ENCODE data around the gene GPR87. TPM values are rescaled to one million over a fixed set of nuclear protein-coding genes. Genes with fewer than 3 reads are reported as not detected.

Gene GPR87, protein sequence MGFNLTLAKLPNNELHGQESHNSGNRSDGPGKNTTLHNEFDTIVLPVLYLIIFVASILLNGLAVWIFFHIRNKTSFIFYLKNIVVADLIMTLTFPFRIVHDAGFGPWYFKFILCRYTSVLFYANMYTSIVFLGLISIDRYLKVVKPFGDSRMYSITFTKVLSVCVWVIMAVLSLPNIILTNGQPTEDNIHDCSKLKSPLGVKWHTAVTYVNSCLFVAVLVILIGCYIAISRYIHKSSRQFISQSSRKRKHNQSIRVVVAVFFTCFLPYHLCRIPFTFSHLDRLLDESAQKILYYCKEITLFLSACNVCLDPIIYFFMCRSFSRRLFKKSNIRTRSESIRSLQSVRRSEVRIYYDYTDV
- total RNA-seq, result 1 to 10 TPM in 1 of 2 donors, under 1 TPM in 1; 0.70 to 2.2 TPM

DNA sequence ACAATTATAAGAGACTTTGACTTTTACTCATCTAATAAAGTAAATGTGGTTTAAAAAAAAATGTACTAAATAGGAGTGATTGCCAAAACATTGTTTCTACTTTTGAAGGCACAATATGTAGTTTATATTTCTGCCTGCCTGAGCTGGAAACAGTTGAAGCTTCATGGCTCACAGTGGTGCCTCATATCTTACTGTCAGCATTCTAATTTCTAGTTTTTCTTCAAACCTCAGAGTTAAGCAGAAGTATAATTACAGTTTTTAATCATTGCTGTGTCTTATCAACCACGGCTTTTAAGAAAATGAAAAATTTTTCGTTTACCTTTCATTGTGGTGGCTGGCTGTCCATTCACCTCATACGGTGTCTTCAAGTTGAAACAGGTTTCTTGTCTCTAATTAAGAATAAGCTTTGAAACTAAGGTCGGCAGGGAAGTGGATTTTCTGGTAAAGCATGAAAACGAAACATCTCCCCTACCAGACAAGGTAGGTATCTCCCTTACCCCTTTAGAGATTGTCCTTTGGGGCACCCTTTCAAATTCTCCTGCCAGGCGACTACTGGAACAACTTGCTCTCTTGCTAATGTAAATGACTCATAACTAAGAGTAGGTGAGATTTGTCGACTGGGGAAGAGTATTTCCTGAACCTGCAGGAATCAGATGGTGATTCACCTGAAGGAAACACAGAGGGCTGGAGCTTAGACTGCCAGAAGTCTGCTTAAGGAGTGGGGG lies at the start of gene GPR87:
GPR87 (minus strand) TSS at position 554 of the 725 bp plus-strand sequence. CDS start 16,720 bp downstream, outside the sequence.
- peak within 1 kb of the TSS; percentile 60 to 88 for H3K4me3 Mint-ChIP-seq
- no peaks in the 10 kb centered on the region for H3K36me3 Mint-ChIP-seq (ENCODE audit: insufficient read depth in 2 of 2)
- H3K9me3 Mint-ChIP-seq, result no peaks in the 10 kb centered on the region
- ATAC-seq (replicated peaks in 1 of 2), result peak; percentile 82 to 85
- H3K27ac Mint-ChIP-seq, result peak within 1 kb of the TSS; percentile 97
- H3K4me1 Mint-ChIP-seq (ENCODE audit: low read depth), result peaks cover 48% of the 10 kb centered on the region
- peaks cover 6% of the 10 kb centered on the region for H3K27me3 Mint-ChIP-seq (ENCODE audit: low read depth)
- peak; percentile 50 to 56 for DNase-seq

DNA sequence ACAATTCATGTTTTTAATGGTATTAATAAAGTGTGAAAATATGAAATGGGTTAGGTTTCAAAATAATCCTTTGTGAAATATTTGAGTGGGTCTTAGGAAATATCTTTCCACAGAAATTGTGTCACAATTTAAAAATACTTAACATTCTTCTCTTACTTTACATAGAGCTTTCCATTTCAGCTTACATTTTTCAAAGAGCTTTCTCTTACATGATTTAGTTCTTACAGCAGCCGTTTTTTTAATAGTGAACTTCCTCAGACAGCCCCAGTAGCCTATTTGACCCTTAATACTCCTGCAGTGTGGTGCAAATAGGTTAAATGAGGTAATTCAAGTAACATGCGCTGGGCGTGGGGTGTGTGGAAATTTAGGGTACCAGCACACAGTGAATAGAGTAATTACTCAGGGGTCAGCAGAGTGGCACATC lies 46.1 kb upstream of the GPR87 start:
- Mint-ChIP-seq H3K4me1 (ENCODE audit: low read depth) (no peaks in the 10 kb centered on the region), H3K4me3 (no peak overlapping the region), H3K27me3 (ENCODE audit: low read depth) (no peaks in the 10 kb centered on the region), H3K36me3 (ENCODE audit: insufficient read depth in 2 of 2) (no peaks in the 10 kb centered on the region), H3K27ac (no peak overlapping the region), H3K9me3 (no peaks in the 10 kb centered on the region)
- DNase-seq (no peak), ATAC-seq (replicated peaks in 1 of 2) (no peak)

DNA sequence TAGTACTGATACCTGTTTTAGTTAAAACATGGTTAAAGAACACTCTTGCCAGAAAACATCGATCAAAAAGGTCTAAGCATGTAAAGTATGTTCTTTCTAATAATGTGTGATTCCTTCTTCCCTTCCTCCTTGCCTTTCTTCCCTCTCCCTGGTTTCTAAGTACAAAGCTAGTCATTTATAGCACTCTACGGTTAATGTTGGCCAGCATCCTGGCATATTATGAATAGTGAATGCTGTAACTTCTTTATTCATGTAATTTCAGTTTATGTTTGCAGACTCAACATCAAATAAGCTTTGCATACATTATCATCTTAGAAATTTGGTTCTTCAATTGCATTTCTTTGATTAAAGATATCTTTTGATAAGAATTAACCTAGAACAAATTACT lies 40.8 kb upstream of the GPR87 start:
- no peak overlapping the region for H3K27ac Mint-ChIP-seq
- H3K4me1 Mint-ChIP-seq (ENCODE audit: low read depth), result no peaks in the 10 kb centered on the region
- H3K4me3 Mint-ChIP-seq, result no peak overlapping the region
- no peaks in the 10 kb centered on the region for H3K36me3 Mint-ChIP-seq (ENCODE audit: insufficient read depth in 2 of 2)
- H3K27me3 Mint-ChIP-seq (ENCODE audit: low read depth), result no peaks in the 10 kb centered on the region
- ATAC-seq (replicated peaks in 1 of 2), result no peak
- no peak for DNase-seq
- H3K9me3 Mint-ChIP-seq, result no peaks in the 10 kb centered on the region

DNA sequence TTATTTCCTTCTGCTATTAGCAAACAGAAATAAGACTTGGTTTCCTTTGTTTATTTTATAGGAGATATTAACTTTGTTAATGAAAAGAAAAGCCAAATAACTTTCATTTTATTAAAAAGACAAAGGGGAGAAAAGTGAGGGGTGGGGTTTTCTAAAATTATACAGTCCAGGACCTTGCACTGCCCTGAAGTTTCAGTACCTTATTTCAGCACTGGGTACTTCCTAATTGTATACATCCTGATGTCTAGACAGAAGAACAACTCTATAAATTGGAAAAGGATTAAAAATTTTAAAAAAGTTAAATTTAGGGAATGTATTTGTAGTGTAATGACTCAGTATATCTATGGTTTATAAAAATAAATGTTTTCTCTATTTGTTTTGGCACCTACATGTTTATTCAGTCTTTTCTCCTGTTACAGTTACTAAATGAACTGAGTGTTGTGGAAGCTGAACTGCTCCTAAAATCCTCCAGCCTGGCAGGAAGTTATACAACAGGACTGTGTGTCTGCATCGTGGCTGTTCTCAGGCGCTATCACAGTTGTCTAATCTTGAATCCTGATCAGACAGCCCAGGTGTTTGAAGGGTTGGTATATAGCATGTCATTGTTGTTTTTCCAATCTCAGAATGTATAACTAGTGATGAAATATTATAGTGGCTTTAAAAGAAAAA lies 40.3 kb upstream of the GPR87 start:
- Mint-ChIP-seq H3K4me1 (ENCODE audit: low read depth) (peaks cover 4% of the 10 kb centered on the region), H3K36me3 (ENCODE audit: insufficient read depth in 2 of 2) (no peaks in the 10 kb centered on the region)

DNA sequence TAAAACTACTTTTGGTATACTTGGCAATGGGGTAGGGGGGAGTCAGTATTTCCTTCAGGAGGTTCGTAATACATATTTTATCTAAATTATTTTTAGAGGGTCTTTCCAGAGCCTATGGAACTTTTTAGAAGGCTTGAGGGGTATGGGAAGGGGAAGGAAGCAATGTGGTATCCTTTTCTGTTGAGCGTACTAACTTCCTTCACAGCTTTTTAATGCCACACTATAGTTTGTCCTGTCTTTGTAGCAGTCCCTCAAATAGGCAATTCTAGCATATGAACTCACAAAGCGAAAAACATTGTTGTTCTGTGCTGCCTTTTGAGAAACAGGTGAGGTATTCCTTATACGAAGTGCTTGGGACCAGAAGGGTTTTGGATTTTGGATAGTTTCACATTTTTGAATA lies 35.0 kb upstream of the GPR87 start:
- ATAC-seq (replicated peaks in 1 of 2) (no peak), DNase-seq (no peak)
- H3K27me3 Mint-ChIP-seq (ENCODE audit: low read depth), result peaks cover 19% of the 10 kb centered on the region
- no peaks in the 10 kb centered on the region for H3K9me3 Mint-ChIP-seq
- H3K4me1 Mint-ChIP-seq (ENCODE audit: low read depth), result peaks cover 20% of the 10 kb centered on the region
- peak overlapping the region; percentile 13 for H3K27ac Mint-ChIP-seq
- H3K4me3 Mint-ChIP-seq, result peak overlapping the region in 1 of 2 donors; percentile 61
- no peaks in the 10 kb centered on the region for H3K36me3 Mint-ChIP-seq (ENCODE audit: insufficient read depth in 2 of 2)

More for the DNA sequence above, 40.3 kb upstream of the GPR87 start:
- Mint-ChIP-seq H3K9me3 (no peaks in the 10 kb centered on the region), H3K4me3 (no peak overlapping the region), H3K27me3 (ENCODE audit: low read depth) (no peaks in the 10 kb centered on the region), H3K27ac (no peak overlapping the region)
- DNase-seq, result no peak
- ATAC-seq (replicated peaks in 1 of 2), result no peak

DNA sequence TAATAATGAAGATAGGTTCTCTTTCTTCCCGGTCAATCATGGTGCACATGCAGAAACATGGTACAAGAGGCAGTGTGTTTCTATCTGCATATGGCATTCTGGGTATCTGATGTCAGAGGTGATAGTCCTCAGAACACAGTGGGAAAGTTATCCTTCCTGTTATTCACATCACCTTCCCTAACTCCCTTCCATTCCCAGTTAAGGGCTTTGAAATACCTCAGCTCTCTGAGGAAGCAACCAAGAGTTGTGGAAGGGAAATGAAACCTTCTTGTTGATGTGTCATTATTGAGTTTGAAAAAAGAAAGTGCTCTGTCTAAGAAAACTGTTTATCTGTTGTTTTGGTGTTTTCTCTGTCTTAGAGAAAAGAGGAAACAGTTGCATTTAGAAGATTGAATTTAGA lies 34.6 kb upstream of the GPR87 start:
- DNase-seq, result no peak
- peak overlapping the region in 1 of 2 donors; percentile 54 for H3K4me3 Mint-ChIP-seq
- H3K27me3 Mint-ChIP-seq (ENCODE audit: low read depth), result peaks cover 23% of the 10 kb centered on the region
- no peaks in the 10 kb centered on the region for H3K36me3 Mint-ChIP-seq (ENCODE audit: insufficient read depth in 2 of 2)
- no peak for ATAC-seq (replicated peaks in 1 of 2)
- peaks cover 20% of the 10 kb centered on the region for H3K4me1 Mint-ChIP-seq (ENCODE audit: low read depth)
- H3K27ac Mint-ChIP-seq, result peak overlapping the region; percentile 13
- H3K9me3 Mint-ChIP-seq, result no peaks in the 10 kb centered on the region

DNA sequence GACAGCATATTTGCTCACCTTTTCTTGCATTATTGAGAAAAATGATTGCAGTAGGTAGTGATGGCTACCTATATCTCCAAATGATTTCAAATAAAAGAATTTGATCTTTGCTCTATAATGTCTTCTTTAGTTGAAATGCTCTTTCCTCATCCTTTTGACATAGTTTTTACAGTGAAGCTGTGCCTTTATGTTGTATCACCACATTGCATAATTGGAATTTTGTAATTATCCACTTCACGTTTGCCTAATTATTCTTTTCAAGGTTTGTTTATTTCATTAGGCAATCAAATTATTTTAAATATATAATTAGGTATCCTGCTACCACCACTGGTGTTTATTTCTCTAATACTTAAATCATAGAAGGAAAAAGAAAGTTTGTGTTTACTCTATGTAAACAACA lies 34.0 kb upstream of the GPR87 start:
- DNase-seq (no peak), ATAC-seq (replicated peaks in 1 of 2) (no peak)
- Mint-ChIP-seq H3K9me3 (no peaks in the 10 kb centered on the region), H3K27ac (no peak overlapping the region), H3K27me3 (ENCODE audit: low read depth) (peaks cover 28% of the 10 kb centered on the region), H3K36me3 (ENCODE audit: insufficient read depth in 2 of 2) (no peaks in the 10 kb centered on the region), H3K4me1 (ENCODE audit: low read depth) (peaks cover 20% of the 10 kb centered on the region), H3K4me3 (no peak overlapping the region)

DNA sequence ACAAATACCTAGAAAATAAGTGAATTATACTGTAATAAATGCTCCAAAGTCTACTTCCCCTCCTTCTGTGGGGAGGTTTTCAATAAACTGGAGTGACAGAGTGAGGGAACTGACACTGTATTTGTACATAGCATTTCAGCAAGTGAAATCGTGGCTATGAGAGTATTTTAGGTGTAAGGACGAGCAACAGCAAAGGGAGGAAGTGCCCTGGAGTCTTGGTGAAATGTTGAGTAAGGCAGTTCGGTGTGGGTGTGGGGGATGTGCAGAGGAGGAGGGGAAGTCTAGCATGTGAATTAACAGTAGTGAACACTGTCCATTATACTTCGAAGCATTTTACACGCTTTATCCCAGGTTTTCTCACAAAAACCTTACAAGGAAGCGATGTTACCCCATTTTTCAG lies 30.8 kb upstream of the GPR87 start:
- H3K27me3 Mint-ChIP-seq (ENCODE audit: low read depth), result peaks cover 52% of the 10 kb centered on the region
- H3K4me1 Mint-ChIP-seq (ENCODE audit: low read depth), result peaks cover 20% of the 10 kb centered on the region
- ATAC-seq (replicated peaks in 1 of 2) (no peak), DNase-seq (no peak)
- no peaks in the 10 kb centered on the region for H3K36me3 Mint-ChIP-seq (ENCODE audit: insufficient read depth in 2 of 2)
- H3K4me3 Mint-ChIP-seq, result no peak overlapping the region
- H3K9me3 Mint-ChIP-seq, result no peaks in the 10 kb centered on the region
- H3K27ac Mint-ChIP-seq, result no peak overlapping the region

DNA sequence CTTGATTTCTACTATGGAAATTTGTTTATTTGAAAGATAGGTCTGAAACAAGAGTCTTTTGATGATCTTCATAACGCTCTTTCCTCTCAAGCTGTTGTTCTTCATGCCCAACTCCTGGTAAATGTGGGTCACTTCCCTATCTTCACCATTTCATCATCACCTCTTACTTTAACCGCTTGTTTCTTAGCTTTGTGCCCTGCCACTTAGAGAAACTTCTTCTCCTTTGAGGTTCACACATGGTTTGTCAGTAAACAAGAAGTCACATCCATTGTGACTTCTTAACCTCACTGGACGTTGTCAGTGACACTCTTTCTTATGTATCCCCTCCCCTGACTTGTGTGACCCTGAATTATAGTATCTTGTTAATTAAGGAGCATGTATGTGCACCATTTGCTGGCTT lies 29.7 kb upstream of the GPR87 start:
- peaks cover 0 to 2% of the 10 kb centered on the region in 2 donors for H3K9me3 Mint-ChIP-seq
- peak overlapping the region in 1 of 2 donors; percentile 63 for H3K4me3 Mint-ChIP-seq
- H3K4me1 Mint-ChIP-seq (ENCODE audit: low read depth), result peaks cover 10% of the 10 kb centered on the region
- H3K36me3 Mint-ChIP-seq (ENCODE audit: insufficient read depth in 2 of 2), result no peaks in the 10 kb centered on the region
- H3K27ac Mint-ChIP-seq, result peak overlapping the region; percentile 27
- no peak for ATAC-seq (replicated peaks in 1 of 2)
- peaks cover 52% of the 10 kb centered on the region for H3K27me3 Mint-ChIP-seq (ENCODE audit: low read depth)
- no peak for DNase-seq

DNA sequence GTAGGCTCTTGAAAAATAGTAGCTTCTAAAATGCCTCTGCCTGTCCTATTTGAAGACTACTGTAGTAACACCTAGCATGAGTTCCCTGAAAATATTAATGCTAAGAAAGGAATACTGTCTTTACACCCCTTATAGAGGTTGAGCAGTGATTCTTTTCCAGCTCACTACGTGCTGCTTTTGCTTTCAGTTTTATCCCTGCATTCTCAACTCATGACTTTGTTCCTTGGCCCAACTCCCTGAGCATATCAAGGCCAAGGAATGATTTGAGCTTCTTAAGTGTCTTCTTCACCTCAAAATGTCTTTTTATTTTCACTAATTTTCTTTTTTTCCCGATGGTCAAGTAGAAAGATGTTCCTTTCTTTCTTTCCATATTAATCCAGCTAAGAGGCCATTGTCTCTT lies 29.2 kb upstream of the GPR87 start:
- ATAC-seq (replicated peaks in 1 of 2), result no peak
- peak overlapping the region in 1 of 2 donors; percentile 63 for H3K4me3 Mint-ChIP-seq

DNA sequence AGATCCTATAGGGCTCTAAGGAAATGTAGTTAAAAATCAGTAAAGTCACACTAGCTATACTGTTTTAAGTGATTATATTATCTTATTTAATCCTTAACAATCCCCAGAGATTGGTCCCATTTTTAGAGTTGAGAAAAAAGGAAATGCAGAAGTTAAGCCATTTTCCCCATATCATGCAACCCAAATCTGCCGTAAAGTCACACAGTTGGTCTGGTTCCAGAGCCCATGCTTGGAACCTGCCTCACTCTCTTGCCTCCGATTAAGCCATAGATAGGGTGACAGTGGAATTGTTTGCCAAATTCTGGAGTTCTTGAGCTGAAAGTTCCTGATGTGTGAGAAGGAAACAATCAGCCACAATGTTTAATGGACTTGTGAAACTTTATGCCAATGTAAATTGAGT lies 15.1 kb upstream of the GPR87 start:
- ATAC-seq (replicated peaks in 1 of 2), result no peak
- Mint-ChIP-seq H3K27ac (no peak overlapping the region), H3K36me3 (ENCODE audit: insufficient read depth in 2 of 2) (no peaks in the 10 kb centered on the region), H3K27me3 (ENCODE audit: low read depth) (peaks cover 20% of the 10 kb centered on the region), H3K4me1 (ENCODE audit: low read depth) (peaks cover 17% of the 10 kb centered on the region), H3K9me3 (no peaks in the 10 kb centered on the region), H3K4me3 (no peak overlapping the region)
- no peak for DNase-seq

More for the DNA sequence above, 29.2 kb upstream of the GPR87 start:
- Mint-ChIP-seq H3K36me3 (ENCODE audit: insufficient read depth in 2 of 2) (no peaks in the 10 kb centered on the region), H3K27ac (peak overlapping the region; percentile 27), H3K9me3 (peaks cover 0 to 2% of the 10 kb centered on the region in 2 donors), H3K27me3 (ENCODE audit: low read depth) (peaks cover 52% of the 10 kb centered on the region), H3K4me1 (ENCODE audit: low read depth) (peaks cover 7% of the 10 kb centered on the region)
- DNase-seq, result no peak

DNA sequence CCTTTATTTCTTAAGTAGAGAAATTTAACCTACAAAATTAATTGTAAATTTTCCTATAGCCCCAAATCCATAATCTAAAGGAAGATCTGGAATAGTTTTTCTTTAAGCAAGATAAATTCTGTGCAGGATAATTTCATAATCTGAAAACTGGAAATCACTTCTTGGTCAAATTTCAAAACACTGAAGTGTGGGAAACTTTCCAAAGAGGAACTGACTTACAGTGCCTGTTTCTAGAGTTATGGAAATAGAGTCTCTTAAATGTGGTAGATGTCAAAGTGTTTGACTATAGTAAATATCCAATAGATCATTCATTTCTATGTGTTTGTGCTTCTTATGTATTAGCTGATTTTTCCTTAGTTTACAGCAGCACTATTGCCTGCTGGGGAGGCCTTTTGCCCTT lies 14.3 kb upstream of the GPR87 start:
- H3K4me1 Mint-ChIP-seq (ENCODE audit: low read depth), result peaks cover 17% of the 10 kb centered on the region
- H3K27me3 Mint-ChIP-seq (ENCODE audit: low read depth), result peaks cover 28% of the 10 kb centered on the region
- ATAC-seq (replicated peaks in 1 of 2), result no peak
- no peak overlapping the region for H3K27ac Mint-ChIP-seq
- no peak for DNase-seq
- no peak overlapping the region for H3K4me3 Mint-ChIP-seq
- H3K9me3 Mint-ChIP-seq, result no peaks in the 10 kb centered on the region
- H3K36me3 Mint-ChIP-seq (ENCODE audit: insufficient read depth in 2 of 2), result no peaks in the 10 kb centered on the region

DNA sequence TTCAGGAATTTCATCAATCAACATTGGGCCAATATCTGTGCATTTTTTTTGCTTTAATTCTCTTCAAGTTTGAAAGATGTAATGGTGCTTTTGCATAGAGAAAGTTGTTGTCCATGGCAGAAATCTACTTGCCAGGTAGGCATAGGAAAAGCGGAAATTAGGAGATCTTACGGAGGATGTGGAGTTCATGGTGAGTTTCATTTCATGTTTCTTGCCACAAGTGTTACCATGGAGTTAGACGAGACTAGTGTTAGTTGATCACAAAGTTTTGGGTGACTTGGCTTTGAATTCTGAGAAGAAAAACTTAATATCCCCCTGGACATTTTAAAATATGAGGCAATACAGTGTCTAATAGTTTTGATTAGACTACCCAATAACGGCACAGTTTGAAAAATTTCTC lies 13.8 kb upstream of the GPR87 start:
- Mint-ChIP-seq H3K36me3 (ENCODE audit: insufficient read depth in 2 of 2) (no peaks in the 10 kb centered on the region), H3K27me3 (ENCODE audit: low read depth) (peaks cover 28% of the 10 kb centered on the region), H3K4me1 (ENCODE audit: low read depth) (peaks cover 17% of the 10 kb centered on the region), H3K4me3 (no peak overlapping the region), H3K9me3 (no peaks in the 10 kb centered on the region), H3K27ac (no peak overlapping the region)
- no peak for DNase-seq
- no peak for ATAC-seq (replicated peaks in 1 of 2)

Data from activated T-cell treated with anti-CD3 and anti-CD28 coated beads, Interleukin-2, amount 50 U/mL, for 72 hours (primary cell).